T-helper 1 cell treated with Interleukin-12 subunit alpha and Interleukin-12 subunit beta and Interleukin-4 antibody, amounts not matched to agents 30 μg/mL and 1 μg/mL, for 36 hours (primary cell): Measurements from ENCODE around the gene APBA2.

Source experiments
- H3K27ac Mint-ChIP-seq: one replicate; pipeline ENCODE4 v1.8.0; 2021; ENCODE audit warnings: mild to moderate bottlenecking, mixed read lengths
- H3K27me3 Mint-ChIP-seq: one replicate; pipeline ENCODE4 v1.8.0; 2021; ENCODE audit warnings: low read depth, mixed read lengths
- H3K36me3 Mint-ChIP-seq: one replicate; pipeline ENCODE4 v1.8.0; 2021; ENCODE audit warnings: low read depth, mixed read lengths
- H3K4me1 Mint-ChIP-seq: one replicate; pipeline ENCODE4 v1.8.0; 2021; ENCODE audit warnings: low read depth, mixed read lengths
- H3K4me3 Mint-ChIP-seq: one replicate; pipeline ENCODE4 v1.8.0; 2021; ENCODE audit warnings: mild to moderate bottlenecking, moderate library complexity, mixed read lengths
- H3K9me3 Mint-ChIP-seq: one replicate; pipeline ENCODE4 v1.8.0; 2021; ENCODE audit warnings: mixed read lengths

Gene APBA2

DNA sequence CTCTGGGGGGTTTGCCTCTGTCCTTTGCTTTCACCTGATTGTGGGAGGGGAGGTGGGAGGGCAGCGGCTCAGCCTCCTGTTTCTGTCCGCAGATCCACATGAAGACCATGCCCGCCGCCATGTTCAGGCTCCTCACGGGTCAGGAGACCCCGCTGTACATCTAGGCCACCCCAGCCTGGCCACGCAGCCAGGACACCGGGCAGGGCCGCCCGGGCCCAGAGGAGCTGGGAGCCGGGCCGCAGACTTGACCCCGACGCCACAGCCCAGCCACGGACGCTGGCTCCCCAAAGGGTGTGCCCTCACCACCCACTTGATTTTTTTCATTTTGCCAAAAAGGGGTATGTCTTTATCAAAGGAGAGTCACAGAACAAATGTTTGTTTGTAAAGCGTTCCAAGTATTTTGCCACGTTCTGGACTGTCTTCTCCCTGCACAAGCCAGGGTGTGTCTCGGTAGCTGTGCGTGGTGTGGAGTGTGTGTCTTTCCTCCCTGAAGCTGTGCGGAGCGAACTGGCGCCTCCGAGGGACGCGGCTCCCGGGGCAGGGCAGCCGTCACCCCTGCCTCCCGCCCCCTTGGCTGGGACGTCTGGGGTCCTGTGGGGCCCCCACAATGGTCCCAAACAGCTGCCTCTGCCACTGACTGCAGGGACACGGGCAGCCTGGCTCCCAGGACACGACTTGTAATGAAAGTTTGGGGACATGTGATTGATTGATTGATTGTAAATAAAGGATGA, 231.4 kb downstream of the APBA2 start:
- Mint-ChIP-seq H3K4me1 (peaks cover 4% of the 10 kb centered on the region), H3K36me3 (no peaks in the 10 kb centered on the region), H3K9me3 (no peaks in the 10 kb centered on the region), H3K27me3 (peaks cover 9% of the 10 kb centered on the region), H3K4me3 (no peak overlapping the region), H3K27ac (no peak overlapping the region)

DNA sequence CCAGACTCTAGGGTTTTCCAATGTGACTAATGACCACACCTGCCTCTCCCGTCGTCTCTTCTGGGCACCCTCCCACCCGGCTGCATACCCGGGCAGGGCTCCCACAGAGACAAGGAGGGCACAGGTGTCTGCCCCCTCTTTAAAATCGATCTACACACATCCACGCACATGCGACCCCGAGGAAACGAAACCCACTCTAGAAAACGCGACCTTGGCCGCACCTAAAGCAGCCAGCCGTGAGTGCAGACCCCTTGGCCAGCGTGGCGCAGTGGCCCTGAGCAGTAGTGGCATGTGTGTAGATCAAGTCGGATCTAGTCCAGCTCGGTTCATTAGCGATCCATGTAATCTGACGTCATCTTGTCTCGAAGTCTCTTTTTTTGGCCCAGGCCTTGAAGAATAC, 232.0 kb downstream of the APBA2 start:
- no peak overlapping the region for H3K27ac Mint-ChIP-seq
- H3K4me1 Mint-ChIP-seq: peaks cover 4% of the 10 kb centered on the region
- H3K4me3 Mint-ChIP-seq: no peak overlapping the region
- H3K27me3 Mint-ChIP-seq: peaks cover 9% of the 10 kb centered on the region
- no peaks in the 10 kb centered on the region for H3K36me3 Mint-ChIP-seq
- H3K9me3 Mint-ChIP-seq: no peaks in the 10 kb centered on the region

DNA sequence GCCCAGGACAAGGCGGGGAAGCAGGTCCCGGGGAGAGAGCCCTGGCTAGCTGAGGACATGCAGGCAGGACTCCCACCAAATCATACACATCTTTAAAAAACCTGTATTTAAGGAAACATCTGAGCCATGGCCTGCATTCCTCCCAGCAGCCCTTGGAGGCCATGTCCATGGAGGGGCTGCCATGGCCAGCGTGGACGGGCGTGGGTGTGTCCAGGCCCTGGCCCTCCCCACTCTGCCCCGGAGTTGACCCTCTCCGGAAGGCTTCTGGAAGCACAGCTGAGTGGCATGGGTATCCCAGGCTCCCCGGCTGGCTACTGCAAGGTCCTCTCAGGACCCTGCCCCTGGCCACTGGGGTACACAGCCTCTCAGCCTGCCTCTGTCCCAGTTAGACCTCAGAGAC, 234.1 kb downstream of the APBA2 start:
- H3K27me3 Mint-ChIP-seq: peaks cover under 1% of the 10 kb centered on the region
- H3K27ac Mint-ChIP-seq: no peak overlapping the region
- H3K4me1 Mint-ChIP-seq: peaks cover under 1% of the 10 kb centered on the region
- H3K9me3 Mint-ChIP-seq: no peaks in the 10 kb centered on the region
- H3K4me3 Mint-ChIP-seq: no peak overlapping the region
- no peaks in the 10 kb centered on the region for H3K36me3 Mint-ChIP-seq

DNA sequence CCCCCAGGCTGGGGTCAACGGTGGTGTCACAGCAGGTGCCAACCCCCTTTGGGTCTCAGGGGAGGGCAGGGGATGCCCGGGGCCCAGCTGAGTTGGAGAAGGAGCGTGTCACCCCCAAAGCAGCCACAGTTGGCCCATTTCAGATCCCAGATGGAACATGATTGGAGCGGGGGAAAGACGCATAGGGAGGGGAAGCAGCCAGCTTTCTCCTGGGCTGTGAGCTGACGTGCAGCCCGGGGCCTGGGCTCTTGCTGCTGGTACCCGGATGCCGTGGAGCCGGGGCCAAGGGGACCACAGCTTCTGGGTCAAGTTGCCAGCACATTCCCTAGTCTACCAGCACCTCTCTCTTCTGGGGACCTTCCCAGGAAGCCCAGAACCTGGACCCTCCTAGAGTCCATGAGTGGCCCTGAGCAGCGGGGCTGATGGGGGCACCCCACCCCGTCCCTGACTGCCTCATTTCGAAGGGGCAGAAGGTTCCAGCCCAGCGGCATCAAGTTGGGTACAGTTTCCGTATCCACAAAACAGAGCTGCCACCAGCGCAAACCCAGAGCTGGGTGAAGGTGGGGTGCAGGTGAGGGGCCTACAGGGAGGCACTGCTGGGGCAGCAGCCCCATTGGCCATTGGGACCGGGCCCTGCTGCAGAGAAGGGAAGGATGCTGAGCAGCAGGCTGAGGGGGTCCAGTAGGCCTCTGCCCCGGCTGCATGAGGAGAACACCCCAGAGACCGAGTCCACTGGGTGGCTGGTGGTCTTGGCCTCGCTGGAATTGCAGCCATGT, 235.0 kb downstream of the APBA2 start:
- Mint-ChIP-seq H3K9me3 (no peaks in the 10 kb centered on the region), H3K27ac (no peak overlapping the region), H3K4me1 (no peaks in the 10 kb centered on the region), H3K4me3 (no peak overlapping the region), H3K36me3 (no peaks in the 10 kb centered on the region), H3K27me3 (no peaks in the 10 kb centered on the region)

DNA sequence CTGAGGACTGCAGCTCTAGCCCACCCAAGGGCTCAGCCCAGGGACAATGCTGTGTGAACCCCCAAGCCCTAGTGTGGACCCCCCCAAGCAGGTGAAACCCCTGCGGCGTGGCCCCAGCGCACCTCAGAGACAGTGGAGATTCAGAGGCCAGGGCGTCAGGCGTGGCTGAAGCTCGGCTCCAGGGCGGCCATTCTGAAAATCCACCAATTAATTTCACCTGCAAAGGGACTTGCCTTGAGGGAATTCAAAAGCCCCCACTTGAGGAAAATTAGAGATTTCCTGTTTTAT, 235.5 kb downstream of the APBA2 start:
- no peak overlapping the region for H3K27ac Mint-ChIP-seq
- H3K27me3 Mint-ChIP-seq: no peaks in the 10 kb centered on the region
- no peaks in the 10 kb centered on the region for H3K9me3 Mint-ChIP-seq
- H3K36me3 Mint-ChIP-seq: no peaks in the 10 kb centered on the region
- no peaks in the 10 kb centered on the region for H3K4me1 Mint-ChIP-seq
- no peak overlapping the region for H3K4me3 Mint-ChIP-seq

DNA sequence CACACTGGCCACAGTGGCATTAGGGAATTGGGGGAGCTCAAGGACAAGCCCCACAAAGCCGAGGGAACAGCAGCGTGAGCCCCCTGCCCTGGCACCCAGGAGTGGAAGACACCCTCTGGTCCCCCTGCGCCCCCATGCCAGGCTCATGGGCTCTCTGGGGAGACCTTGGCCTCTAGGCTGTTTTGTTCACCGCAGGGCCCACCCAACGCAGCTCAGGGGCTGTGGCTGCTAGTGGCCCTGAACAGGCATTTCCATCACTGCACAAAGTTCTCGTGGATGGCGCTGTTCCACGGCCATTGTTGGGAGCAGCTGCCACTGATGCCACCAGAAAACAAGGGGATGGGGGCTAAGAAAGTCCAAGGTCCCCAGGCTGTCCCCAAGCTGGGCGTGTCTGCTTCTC, 236.1 kb downstream of the APBA2 start:
- Mint-ChIP-seq H3K4me3 (no peak overlapping the region), H3K27me3 (no peaks in the 10 kb centered on the region), H3K27ac (no peak overlapping the region)

DNA sequence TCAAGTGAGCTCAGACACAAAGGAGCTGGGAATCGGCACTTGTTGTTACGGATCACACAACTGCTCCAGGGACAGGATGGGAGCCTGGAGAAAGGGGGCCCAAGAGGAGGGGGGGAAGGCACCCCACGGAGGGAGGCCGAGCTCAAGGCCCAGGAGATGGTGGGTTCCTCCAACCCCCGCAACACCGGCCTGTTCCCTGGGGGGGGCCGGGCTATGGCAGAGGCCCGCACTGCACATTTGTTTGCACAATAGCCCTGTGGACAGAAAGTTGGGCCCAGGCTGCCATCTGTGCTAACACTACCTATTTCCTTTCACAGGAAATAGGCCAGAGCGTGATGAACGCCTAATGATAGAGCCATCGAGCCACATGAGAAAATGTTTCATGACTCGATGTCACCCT, 236.7 kb downstream of the APBA2 start:
- H3K27me3 Mint-ChIP-seq: no peaks in the 10 kb centered on the region
- no peaks in the 10 kb centered on the region for H3K36me3 Mint-ChIP-seq
- H3K4me3 Mint-ChIP-seq: no peak overlapping the region
- no peaks in the 10 kb centered on the region for H3K4me1 Mint-ChIP-seq
- H3K27ac Mint-ChIP-seq: no peak overlapping the region
- no peaks in the 10 kb centered on the region for H3K9me3 Mint-ChIP-seq

More for the DNA sequence above, 236.1 kb downstream of the APBA2 start:
- H3K4me1 Mint-ChIP-seq: no peaks in the 10 kb centered on the region
- H3K36me3 Mint-ChIP-seq: no peaks in the 10 kb centered on the region
- no peaks in the 10 kb centered on the region for H3K9me3 Mint-ChIP-seq

DNA sequence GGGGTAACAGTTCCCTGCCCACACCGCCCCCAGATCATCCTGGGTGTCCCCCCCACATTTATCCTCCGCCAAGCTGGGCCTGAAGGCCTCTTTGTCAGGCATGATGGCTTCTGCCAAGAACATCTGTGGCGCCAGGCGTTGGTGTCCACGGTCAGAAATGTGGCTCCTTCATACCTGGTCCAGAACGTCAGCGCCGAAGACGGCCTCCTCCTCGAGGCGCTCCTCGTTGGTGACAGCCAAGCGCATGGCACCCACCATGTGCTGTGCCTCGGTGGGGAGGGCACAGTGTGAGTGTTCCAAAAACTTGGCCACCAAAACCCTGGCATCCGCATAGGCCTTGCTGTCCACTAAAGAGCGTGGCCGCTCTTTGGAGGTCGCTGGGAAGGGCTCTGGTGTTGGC, 237.4 kb downstream of the APBA2 start:
- Mint-ChIP-seq H3K36me3 (no peaks in the 10 kb centered on the region), H3K4me1 (no peaks in the 10 kb centered on the region), H3K27me3 (no peaks in the 10 kb centered on the region), H3K9me3 (no peaks in the 10 kb centered on the region), H3K4me3 (no peak overlapping the region), H3K27ac (no peak overlapping the region)

DNA sequence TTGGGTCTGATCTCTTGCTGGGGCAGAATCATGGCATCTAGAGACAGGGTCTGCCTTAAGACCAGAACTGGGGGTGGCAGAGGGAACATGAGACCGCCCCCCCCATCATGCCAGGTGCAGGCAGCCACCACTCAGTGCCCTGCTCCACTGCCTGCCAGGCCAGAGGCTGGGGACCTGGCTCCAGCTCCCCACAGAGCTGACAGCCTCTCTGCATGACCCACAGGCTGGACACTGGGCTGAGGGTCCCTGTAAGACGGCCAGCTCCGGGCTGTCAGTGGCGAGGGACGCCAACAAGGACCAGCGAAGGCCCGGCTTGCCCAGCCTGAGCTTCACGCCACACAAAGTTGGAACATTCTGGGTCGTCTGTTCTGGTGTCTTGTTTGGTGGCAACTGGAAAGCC, 238.2 kb downstream of the APBA2 start:
- Mint-ChIP-seq H3K27me3 (no peaks in the 10 kb centered on the region), H3K36me3 (no peaks in the 10 kb centered on the region), H3K4me3 (no peak overlapping the region), H3K9me3 (no peaks in the 10 kb centered on the region), H3K4me1 (no peaks in the 10 kb centered on the region), H3K27ac (no peak overlapping the region)

DNA sequence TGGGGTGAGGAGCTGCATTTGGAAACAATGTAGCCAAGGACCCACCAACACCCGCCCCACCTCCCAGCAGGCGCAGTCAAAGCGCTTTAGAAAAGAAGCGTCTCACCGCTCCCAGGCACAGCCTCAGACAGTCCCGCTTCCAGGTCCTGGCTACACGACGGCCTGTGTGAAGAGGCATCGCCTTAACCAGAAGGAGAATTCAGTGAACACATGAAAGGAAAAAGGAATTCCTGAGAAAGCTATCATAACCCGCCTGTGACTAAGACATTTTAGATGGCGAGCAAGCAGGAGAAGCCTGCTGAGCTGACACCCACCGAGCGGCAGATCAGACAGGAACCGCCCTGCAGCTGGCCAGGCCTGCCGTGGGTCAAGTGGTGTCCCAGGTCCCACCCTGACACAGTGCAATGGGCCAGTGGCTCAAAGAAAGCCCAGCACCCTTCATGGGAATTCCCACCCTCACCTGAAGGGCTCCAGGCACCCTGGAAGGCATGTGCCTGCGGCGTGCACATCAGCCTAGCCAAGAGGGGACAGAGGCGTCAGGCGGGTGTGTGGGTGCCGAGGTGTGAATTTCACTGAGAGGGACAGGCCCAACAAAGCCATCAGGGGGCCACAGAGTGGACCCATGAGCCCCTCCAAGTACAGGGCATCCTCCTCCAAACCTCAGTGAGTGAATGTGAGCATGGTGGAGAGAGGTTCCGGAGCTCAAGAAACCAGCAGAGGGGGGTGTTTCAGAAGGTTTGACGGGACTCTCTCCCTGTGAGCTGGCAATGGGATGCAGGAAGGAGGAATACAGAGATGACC, 239.0 kb downstream of the APBA2 start:
- Mint-ChIP-seq H3K27me3 (no peaks in the 10 kb centered on the region), H3K36me3 (no peaks in the 10 kb centered on the region), H3K9me3 (no peaks in the 10 kb centered on the region), H3K4me1 (no peaks in the 10 kb centered on the region), H3K27ac (no peak overlapping the region), H3K4me3 (no peak overlapping the region)

DNA sequence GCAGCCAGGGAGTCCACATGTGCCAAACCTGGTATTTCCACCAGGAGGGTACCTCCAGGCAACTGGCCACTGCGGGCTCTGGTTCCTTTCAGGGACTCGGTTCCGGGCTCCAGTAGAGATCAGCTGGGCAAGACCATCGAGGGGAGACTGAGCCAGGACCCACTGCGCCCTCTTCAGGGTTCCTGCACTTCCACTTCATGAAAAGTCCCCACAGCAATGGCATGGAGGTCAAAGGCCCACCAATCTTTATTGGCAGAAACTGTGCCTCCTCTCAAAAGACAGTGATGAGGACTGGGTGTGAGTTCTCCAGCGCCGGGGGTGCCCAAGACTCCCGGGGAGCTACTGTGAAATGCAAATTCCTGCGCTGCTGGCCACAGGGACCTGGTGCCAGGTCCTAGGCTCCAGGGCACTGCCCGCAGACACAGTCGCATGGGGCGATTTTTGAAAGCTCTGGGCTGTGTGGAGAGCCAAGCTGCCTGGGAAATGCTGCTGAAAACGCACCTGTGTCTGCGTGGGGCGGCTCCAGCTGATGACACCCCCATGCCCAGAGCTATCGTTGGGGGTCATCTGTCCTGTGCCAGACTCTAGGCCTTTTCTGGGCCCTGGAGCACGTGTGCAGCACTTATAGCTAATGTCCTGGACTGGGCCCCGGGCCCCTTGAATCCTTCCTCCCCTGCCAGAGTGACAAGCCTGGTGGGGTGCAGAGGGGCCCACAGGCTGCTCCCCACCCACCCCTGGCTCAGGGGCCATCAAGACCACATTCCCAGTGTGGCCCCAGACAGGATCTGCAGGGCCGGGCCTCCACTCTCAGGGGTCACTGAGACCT, 239.8 kb downstream of the APBA2 start:
- no peak overlapping the region for H3K4me3 Mint-ChIP-seq
- H3K36me3 Mint-ChIP-seq: no peaks in the 10 kb centered on the region
- H3K9me3 Mint-ChIP-seq: no peaks in the 10 kb centered on the region
- H3K27ac Mint-ChIP-seq: no peak overlapping the region
- no peaks in the 10 kb centered on the region for H3K4me1 Mint-ChIP-seq
- H3K27me3 Mint-ChIP-seq: no peaks in the 10 kb centered on the region

DNA sequence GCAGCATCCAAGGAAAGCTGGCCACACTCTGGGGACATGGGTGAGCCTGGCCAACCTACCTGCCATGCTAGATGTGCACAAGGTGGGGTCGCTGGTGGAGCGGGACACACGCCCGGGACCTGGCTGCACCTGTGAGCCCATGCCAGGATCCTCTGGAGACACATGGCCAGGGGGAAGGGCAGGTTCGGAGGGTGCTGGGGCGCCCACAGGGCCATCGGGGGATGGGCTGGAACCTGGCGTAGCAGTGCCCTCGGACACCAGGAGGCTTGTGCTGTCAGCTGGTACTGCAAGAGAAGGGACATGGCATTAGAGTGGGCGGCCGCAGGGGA, 240.4 kb downstream of the APBA2 start:
- no peaks in the 10 kb centered on the region for H3K36me3 Mint-ChIP-seq
- H3K27me3 Mint-ChIP-seq: no peaks in the 10 kb centered on the region
- H3K4me3 Mint-ChIP-seq: no peak overlapping the region
- H3K9me3 Mint-ChIP-seq: no peaks in the 10 kb centered on the region
- no peak overlapping the region for H3K27ac Mint-ChIP-seq
- H3K4me1 Mint-ChIP-seq: no peaks in the 10 kb centered on the region

DNA sequence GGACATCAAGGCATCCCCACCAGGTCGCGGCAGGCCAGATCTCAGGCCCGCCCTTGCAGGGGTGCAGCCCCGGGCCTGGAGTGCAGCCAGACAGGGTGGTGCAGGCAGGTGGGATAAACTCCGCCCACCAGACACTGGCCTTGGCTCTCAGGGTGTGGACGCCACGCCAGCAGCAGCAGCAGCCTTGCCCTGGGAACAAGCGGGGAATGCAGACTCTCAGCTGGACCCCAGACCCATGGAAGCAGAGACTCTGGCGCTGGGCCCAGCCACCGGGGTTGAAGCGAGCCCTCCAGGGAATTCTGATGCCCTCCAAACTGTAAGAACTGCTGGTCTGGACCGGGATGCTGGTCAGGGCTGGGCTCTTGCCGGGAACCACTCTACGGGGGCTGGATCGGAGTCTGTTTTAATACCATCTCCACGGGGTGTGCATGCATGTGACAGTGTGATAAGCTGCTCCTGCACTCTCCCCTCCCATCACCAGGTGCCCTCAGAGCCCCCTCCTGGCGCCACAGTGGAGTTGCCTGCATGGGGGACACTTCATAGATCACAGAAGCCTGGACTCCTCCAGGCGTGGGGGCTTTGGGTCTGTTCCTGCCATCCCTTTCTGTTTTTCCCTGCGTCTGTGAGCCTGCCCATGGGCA, 241.2 kb downstream of the APBA2 start:
- Mint-ChIP-seq H3K4me3 (no peak overlapping the region), H3K27ac (no peak overlapping the region), H3K4me1 (no peaks in the 10 kb centered on the region), H3K36me3 (no peaks in the 10 kb centered on the region), H3K9me3 (no peaks in the 10 kb centered on the region), H3K27me3 (no peaks in the 10 kb centered on the region)
